Superior temporal gyrus (tissue), 1 donor: Measurements from ENCODE around the gene NPAS2.

Source experiments
- DNase-seq: peaks from one replicate; pipeline ENCODE4 v3.0.0-alpha.2; 2016; ENCODE audit errors: extremely low spot score

NPAS2 gene

DNA sequence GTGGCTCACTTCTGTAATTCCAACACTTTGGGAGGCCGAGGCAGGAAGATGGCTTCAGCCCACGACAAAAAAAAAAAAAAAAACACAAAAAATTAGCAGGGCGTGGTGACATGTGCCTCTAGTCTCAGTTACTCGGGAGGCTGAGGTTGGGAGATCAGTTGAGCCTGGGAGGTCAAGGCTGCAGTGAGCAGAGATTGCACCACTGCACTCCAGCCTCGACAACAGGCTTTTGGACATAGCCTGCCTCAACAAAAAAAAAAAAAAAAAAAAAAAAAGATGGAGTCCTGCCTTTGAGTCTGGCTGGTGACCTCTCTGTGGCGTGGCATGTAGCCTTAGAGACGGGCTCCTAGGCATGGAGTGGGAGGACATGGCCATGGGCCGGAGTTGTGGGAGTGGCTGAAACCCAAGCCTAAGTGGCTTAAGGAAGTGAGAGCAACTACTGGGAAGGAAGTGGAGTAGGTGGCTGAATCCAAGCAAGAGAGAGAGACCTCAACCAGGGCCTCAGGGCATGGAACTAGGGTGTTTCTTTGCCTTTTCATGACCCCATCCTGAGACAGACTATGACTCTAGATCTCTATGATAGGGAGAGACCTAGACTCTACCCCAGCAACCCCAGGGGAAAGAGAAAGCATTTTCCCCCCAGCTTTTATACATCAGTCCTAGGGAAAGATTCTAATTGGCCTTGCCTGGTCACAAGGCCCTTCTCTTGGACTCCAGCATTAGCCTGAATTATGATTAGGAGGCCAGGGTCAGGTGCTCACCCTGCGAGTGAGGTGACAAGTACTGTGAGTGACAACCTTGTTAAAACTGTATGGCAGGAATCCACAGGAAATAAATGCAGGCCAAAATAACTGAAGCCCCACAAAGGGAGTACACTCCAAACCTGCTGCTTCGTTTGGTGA lies 34.2 kb downstream of the NPAS2 start:
- no peak for DNase-seq

DNA sequence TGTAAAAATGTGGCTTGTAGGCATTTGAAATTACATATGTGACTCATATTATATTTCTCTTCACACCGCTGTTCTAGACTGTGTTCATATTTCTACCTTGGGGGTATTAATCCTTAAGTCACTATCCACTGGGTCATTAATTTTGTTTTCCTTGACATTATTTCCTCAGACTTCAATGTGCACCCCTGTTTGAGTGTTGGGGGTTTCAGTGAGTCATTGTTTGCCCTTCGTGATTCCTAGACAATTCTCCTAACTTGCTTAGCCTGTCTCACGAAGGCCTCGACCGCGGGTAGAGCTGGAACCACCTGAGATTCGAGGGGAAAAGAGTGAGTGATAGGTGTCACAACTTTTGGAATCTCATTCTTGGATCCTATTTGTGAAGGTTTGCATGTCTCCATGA lies 35.1 kb downstream of the NPAS2 start:
- no peak for DNase-seq

DNA sequence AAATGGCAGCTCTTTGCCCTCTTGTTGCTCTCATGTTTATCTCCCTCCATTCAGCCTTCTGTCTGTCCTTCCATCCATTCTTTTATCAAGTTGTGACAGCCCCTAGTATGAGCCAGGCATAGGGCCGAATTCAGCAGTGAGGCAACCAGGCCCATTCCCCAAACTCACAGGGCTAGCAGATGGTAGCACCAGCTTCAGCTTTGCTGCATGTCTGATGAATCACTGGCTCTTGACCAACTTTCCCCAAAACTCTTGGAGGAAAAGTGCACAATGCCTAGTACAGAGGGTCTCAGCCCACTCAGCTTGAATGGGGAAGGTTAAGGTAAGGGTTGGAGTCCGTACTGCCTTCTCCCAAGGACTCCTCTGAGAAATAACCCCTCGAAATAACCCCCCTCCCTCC lies 35.7 kb downstream of the NPAS2 start:
- DNase-seq: no peak

DNA sequence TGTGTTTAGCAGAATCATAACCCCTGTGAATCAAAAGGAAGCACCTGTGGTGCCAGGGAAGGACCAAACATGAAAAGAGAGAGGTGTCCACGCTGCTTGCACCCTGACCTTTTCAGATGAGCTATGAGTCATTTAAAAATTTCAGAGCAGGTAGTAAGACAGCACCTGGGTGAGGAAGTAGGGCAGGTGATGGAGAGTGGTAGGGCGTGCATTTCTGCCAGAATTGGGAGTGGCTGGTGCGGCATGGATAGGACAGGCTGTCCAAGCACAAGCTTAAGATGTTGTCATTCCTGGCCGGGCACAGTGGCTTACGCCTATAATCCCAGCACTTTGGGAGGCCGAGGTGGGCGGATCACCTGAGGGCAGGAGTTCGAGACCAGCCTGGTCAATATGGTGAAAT lies 36.8 kb downstream of the NPAS2 start:
- no peak for DNase-seq

DNA sequence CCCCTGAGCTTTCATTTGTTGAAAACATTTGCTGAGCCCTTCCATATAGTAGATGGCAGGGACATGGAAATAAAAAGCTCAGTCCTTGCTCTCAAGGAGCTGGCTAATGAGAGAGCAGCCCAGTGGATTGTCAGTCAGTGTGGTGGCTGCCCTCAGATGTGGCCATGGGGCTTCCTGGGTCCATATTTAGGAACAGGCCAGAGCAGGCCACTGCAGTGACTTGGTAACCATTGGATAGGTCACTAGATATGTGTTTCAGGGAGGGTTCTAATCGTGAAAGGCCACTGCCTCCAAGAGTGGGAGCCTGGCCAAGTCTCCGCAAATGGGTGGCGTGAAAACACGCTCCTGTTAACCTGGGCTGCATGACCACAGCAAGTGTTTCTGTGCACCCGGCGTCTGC lies 37.4 kb downstream of the NPAS2 start:
- DNase-seq: no peak

DNA sequence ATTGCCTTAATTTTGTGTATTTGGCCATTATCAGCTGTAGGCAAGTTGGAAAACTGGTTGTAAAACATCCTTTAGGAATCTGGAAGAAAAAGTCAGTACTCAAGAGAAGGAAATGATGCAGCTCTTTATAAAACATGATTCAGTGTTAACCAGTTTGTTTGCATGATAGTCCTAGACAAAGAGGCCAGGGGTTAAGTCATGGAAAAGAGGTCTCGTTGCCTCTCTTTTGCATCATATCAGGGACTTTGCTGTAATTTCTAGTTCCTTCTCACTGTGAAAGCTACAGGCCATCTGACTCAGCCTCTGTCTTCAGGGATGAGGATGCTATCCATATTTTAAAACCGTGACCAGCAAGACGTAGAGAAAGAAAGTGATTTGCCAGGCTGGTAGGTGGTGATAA lies 38.0 kb downstream of the NPAS2 start:
- DNase-seq: no peak

DNA sequence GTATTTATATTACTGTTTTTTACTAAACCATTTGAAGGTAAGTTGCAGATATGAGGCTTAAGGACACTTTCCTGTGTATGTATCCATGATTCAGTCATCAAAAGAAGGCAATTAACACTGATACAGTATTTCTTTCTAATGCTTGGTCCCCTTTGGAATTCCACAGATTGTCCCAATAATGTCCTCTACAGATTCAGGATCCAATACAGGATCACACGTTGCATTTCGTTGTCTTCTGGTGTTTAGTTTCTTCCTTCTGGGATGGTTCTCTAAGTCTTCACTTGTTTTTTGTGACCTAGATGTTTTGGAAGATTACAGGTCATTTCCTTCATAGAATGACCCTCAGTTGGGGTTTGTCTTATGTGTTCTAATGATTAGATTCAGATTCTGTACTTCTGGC lies 40.0 kb downstream of the NPAS2 start:
- DNase-seq: no peak

DNA sequence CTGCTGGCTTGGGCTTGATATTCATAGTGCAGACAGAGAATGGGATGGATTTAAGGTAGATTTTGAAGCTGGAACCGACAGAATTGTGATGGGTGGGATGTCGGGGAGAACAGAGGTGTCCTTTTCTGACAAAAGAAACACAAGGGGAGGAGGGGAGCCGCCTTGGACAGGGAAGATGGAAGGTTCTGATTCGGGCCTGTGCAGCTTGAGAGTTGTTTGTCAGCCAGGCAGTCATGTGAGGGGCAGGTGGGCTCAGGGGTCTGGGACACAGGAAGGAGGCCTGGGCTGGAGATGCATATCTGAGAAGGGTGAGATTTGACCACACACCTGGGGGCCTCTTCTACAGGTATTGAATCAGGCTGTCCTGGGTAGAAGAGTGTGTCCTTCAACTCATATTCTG lies 41.4 kb downstream of the NPAS2 start:
- no peak for DNase-seq

DNA sequence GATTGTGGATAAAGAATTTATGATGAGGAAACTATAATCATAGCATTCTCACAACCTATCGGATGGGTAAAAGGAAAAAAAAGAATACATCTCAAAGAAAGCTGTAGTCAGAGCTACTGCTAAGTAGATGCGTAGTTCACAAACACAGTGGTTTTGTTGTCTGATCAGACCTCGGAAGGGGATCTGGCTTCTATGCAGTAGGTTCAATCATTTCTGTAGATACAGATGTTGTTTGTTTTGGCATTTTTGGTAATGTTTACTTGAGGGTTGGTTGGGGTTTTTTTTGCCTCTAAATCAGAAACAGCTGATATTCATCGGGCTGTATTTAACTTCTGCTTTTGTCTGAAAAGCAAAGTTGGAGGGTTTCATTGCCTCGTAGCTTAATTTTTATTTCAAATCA lies 42.1 kb downstream of the NPAS2 start:
- no peak for DNase-seq

DNA sequence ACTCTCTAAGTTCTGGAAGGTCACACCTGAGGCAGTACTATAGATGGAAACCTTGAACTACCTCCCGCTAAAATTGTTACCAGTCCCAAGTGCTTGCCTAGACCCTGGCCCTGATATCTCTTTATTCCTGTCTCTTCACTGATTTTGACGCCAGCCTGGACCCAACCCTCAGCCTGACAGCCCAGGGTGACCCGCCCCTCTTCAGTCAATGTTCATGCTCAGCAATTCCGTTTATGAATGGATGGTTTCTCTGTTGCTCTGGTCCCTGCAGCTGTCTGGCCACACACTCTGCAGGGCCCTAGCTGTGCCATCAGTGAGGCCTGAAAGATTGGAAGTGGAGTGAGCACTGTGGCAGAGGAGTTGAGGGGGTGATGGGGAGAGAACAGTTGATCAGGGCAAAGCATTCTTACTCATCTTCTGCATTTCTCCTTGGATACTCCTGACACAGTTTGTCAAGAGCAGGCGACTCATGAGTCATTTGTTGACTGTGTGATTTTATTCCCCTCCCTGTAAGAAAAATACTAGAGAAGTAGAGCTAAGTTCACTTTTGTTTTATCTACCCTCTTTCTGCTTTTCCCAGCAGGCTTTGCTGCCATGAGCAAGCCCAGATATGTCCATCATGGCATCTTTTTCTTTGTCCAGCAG lies 46.0 kb downstream of the NPAS2 start:
- no peak for DNase-seq

DNA sequence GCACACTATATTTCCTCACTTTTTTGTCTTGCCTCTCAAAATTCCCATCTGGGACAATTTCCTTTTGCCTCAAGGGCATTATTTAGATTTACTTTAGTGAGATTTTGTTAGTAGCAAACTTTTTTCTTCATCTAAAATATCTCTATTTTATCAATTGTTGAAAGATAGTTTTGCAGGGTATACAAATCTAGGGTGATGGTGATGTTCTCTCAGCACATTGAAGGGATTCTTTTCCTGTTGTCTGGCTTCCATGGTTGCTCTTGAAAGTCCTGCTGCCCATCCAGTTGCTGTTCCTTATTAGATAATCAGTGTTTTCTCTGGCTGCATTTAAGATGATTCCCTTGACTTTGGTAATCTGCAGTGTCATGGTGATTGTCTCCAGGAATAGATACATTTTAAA lies 48.1 kb downstream of the NPAS2 start:
- no peak for DNase-seq

DNA sequence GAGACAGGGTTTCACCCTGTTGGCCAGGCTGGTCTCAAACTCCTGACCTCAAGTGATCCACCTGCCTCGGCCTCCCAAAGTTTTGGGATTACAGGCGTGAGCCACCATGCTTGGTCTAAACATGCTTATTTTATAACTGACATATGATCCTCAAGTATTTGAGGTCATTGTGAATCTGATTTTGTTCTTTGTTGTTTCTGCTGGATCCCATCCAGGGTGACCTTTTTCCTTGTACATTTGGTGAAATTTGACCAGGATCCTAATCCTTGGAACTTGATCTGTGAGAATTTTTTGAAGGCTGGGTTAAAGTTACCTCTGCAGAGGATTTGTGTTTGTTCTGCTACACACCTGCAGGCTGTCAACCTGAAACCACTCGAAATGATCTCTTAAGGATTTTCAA lies 49.2 kb downstream of the NPAS2 start:
- no peak for DNase-seq

DNA sequence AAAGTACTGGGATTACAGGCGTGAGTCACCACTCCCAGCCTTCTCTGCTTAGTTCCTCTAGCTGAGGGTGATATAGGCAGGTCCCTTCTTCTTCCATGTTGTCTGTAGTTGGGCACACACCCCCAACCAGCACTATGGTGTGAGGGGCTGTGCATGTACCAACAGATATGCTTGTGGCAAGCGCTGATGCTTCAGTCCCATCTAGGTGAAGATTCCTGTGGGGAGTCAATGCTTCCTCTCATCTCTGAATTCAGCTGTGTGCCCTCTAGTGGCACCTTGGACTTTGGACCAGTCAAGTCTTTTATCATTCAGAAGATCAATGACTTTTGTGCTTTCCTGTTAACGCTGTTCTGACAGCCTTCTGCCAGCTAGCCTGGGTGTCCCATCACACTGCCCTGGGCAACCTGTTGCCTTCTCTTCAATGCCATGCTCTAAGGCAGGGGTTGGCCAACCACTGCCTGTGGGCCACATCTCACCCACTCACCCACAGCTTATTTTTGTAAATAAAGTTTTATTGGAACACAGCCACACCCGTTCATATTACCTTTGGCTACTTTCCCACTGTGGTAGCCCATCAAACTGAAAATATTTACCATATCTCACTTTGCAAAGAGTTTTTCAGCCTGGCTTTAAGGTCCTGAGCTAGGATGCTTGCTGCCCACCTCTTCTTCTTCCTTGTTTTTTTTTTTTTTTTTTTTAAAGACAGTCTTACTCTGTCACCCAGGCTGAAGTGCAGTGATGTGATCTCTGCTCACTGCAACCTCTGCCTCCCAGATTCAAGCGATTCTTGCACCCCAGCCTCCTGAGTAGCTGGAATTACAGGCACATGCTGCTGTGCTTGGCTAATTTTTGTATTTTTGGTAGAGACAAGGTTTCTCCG lies 51.0 kb downstream of the NPAS2 start:
- DNase-seq: no peak

DNA sequence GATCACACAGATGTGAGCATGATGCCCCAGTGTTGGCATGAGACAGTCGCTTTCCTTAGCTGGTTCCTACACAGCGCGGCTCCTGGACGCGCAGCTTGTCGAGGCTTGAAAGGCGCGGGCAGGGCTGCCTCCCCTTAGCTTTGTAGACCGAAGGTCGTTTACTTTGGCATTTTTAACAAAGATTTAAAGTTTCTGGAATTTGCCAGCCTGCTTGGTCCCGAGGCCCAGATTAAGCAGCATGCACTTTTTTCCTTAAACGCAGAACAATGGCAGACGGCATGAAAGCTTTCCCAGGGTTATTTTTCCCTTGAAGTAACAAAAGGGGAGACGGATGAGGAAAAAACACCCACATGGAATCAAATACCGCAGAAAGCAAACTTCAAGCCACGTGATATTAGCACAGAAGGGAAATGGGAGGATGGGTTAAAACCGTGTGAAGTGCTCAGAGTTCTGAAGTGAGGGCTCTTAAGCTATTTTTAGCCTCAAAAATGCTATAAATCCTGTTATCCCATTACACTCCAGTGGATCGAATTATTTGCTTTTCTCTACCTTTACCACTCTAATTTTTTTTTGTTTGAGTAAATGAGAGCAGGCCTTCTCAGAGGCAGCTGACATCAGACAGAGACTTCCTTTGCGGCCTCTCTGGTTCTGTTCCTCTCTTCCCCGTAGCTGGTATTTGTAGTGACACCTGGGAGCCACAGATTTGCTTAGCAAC lies 55.7 kb downstream of the NPAS2 start:
- DNase-seq: no peak

DNA sequence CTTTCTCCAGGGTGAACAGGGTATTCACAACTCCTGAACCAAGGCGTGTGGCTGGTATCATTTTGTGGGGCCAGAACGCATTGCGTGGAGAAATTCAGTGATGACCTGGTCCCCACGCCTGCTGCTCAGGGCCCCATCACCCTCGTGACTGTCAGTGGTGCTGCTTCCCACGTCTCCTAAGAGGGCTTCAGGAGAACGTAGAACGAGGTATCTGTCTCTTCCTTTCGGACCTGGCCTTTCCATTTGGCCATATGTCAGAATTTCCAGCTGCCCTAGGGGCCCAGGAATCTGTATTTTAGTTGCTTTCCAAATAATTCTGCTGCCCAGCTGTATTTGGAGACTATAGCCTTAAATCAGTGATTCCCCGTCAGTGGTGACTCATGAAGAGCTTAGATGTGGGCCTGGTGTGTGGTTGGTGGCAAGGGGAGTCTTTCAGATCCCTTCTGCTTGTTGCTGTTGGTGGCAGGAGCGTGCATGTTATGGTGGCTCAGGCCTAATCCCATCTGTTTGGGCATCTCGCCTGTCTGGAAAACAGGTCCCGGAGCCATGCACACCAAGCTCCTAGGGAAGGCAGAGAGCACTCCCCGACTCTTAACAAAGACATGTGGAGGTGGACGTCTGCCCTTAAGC lies 56.4 kb downstream of the NPAS2 start:
- no peak for DNase-seq

DNA sequence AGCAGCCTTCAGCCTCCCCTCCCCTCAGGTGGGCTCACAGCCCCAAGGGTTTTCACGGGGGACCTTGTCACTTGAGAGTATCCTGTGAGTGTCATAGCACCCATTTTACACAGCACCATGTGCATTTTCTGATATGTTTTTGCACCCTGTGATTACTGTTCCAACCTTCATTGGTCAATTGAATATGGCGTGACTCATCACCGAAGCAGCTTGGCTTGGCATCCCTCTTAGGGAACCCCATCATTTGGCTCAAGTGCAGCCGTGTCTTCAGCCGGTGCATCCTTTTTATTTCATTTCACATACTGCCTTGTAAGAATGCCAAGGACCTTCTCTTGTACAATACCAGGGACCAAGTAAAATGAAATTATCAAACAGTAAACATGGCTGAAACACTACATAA lies 57.6 kb downstream of the NPAS2 start:
- no peak for DNase-seq

DNA sequence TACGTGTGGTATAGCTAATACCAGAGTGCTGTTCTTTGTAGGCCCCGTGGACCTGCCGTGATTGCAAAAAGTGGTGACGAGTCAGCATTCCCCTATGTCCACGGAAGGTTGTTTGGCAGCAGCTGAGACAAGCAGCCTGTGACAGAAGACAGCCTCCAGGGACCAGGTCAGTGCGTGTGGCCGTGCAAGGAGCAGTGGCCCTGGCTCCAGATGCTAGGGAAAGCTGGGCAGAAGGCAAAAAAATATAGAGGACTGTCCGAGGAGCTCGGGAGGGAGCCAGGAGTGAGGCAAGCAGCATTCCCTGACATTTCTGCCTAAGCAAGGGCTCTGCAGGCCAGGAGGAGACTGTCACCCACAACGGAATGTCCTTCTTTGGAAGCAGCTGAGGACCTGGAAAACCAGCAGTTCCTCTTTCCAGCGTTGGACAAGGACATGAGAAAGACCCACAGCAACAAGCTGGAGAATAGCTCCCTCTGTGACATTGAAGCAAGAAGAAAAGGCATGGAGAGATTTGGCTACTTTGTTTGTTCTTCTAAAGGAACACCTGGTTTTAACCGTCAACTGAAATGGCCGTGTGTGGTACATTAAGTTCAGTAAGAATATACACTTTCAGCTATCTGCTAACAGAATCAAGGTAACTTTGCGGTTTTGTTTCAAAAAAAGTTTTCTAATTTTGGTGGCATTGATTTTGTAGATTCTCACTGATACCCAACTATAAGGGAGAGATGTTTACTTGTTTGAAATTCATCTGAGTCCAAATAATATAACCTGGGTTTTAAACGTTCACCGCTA lies 58.3 kb downstream of the NPAS2 start:
- DNase-seq: no peak

DNA sequence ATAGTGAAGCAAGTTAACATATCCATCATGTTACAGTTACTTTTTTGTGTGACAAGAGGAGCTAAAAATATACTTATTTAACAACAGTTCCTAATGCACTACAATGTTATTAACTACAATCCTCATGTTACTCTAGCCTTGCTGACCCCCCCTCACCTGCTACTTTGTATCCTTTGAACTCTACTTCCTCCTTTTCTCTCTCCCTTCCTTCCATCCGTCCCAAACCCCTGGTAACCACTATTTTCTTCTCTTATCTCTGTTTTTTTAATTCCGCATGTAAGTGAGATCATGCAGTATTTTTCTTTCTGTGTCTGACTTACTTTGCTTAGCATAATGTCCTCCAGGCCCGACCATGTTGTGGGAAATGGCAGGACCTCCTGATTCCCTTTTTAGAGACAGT lies 59.4 kb downstream of the NPAS2 start:
- no peak for DNase-seq

DNA sequence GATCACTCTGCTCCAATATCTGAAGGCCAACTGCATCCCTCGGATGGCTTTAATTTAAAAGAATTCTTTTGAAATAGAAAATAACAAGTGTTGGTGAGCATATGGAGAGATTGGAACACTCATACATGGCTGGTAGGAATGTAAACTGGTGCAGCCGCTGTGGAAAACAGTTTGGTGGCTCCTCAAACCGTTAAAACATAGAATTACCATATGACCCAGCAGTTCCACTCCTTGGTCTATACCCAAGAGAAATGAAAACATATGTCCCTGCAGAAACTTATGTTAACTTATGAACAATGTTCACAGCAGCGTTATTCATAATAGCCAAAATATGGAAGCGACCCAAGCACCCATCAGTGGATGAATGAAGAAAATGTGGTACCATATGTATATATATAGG lies 60.1 kb downstream of the NPAS2 start:
- no peak for DNase-seq

DNA sequence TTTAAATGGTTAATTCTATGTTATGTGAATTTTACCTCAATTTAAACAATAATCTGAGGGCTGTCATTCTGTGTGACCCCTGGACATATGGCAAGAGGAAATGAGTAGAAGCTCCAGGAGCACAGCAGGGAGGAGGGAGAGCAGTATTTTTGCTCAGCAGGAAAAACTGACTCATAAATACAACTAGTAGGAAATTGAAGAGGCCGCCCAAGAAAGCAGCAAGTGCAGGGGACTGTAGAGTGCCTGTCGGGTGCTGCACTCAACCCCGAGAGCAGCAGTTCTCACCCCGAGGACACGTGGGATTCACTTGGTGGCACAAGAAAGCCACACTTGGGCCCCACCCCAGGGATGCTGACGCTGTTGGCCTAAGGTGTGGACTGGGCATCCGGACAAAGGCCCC lies 60.8 kb downstream of the NPAS2 start:
- DNase-seq: no peak
